GM23338 (cell line): ENCODE results near the gene TPCN2. TPM values are rescaled to one million over a fixed set of nuclear protein-coding genes. Genes with fewer than 3 reads are reported as not detected.

ENCODE experiments used
- ATAC-seq: fragments of 200-7000 bp; cut with Tn5 transposase; 3 replicates; pipeline ENCODE4 v1.9.1; 2020
- DNase-seq: peaks from one replicate; pipeline ENCODE4 v3.0.0-alpha.2; 2015; ENCODE audit warnings: low spot score
- H2AFZ ChIP-seq: fragments of 200-600 bp; sonication (generic); 2 replicates; pipeline ENCODE4 v1.8.0; 2016; ENCODE audit warnings: antibody characterized with exemption, mild to moderate bottlenecking, moderate library complexity
- H3F3A ChIP-seq: fragments of 200-600 bp; sonication (generic); replicated peaks from 2 replicates; pipeline ENCODE4 v1.8.0; 2017; ENCODE audit warnings: antibody characterized with exemption, mixed run types, low read depth
- H3K27ac ChIP-seq: fragments of 200-600 bp; sonication (generic); 2 replicates; pipeline ENCODE4 v1.6.1; 2016; ENCODE audit warnings: low read depth
- H3K27me3 ChIP-seq: fragments of 200-600 bp; sonication (generic); 2 replicates; pipeline ENCODE4 v1.8.0; 2016; ENCODE audit warnings: mild to moderate bottlenecking, mixed run types, moderate library complexity; ENCODE audit not compliant: insufficient read depth
- H3K36me3 ChIP-seq: fragments of 200-600 bp; sonication (generic); 2 replicates; pipeline ENCODE4 v1.8.0; 2016; ENCODE audit warnings: mild to moderate bottlenecking; ENCODE audit not compliant: insufficient read depth
- H3K4me1 ChIP-seq: fragments of 200-600 bp; sonication (generic); 2 replicates; pipeline ENCODE4 v1.8.0; 2016; ENCODE audit warnings: mild to moderate bottlenecking, moderate library complexity; ENCODE audit not compliant: insufficient read depth
- H3K4me2 ChIP-seq: fragments of 200-600 bp; sonication (generic); 2 replicates; pipeline ENCODE4 v1.7.1; 2017; ENCODE audit warnings: mixed run types
- H3K4me3 ChIP-seq: fragments of 200-600 bp; sonication (generic); 2 replicates; pipeline ENCODE4 v1.6.1; 2016; ENCODE audit warnings: mixed run types
- H3K79me2 ChIP-seq: fragments of 200-600 bp; sonication (generic); replicated peaks from 2 replicates; pipeline ENCODE4 v1.8.0; 2017; ENCODE audit warnings: mild to moderate bottlenecking; ENCODE audit not compliant: insufficient read depth
- H3K9me2 ChIP-seq: fragments of 200-600 bp; sonication (generic); 2 replicates; pipeline ENCODE4 v1.8.0; 2017; ENCODE audit not compliant: insufficient read depth
- H4K20me1 ChIP-seq: fragments of 200-600 bp; sonication (generic); replicated peaks from 2 replicates; pipeline ENCODE4 v1.8.0; 2017; ENCODE audit warnings: mild to moderate bottlenecking; ENCODE audit not compliant: insufficient read depth
- H3K27ac Mint-ChIP-seq: 2 replicates; pipeline ENCODE4 v1.8.0; 2020; ENCODE audit warnings: inconsistent platforms, mild to moderate bottlenecking, moderate library complexity, mixed read lengths
- H3K27me3 Mint-ChIP-seq: 3 replicates; pipeline ENCODE4 v1.8.0; 2022; ENCODE audit warnings: low read depth, mild to moderate bottlenecking, moderate library complexity, mixed read lengths, inconsistent platforms; ENCODE audit not compliant: insufficient read depth, poor library complexity
- H3K36me3 Mint-ChIP-seq: 3 replicates; pipeline ENCODE4 v1.8.0; 2021; ENCODE audit warnings: low read depth, mild to moderate bottlenecking, inconsistent platforms, moderate library complexity, mixed read lengths
- H3K4me1 Mint-ChIP-seq: 3 replicates; pipeline ENCODE4 v1.8.0; 2020; ENCODE audit warnings: mild to moderate bottlenecking, inconsistent platforms, mixed read lengths
- H3K4me3 Mint-ChIP-seq: 3 replicates; pipeline ENCODE4 v1.8.0; 2021; ENCODE audit warnings: moderate library complexity, mild to moderate bottlenecking, inconsistent platforms, mixed read lengths
- H3K9me3 Mint-ChIP-seq: 3 replicates; pipeline ENCODE4 v1.8.0; 2020; ENCODE audit warnings: moderate library complexity, mild to moderate bottlenecking, inconsistent platforms, mixed read lengths
- CREB1 ChIP-seq: fragments of 250-450 bp; sonication (Bioruptor Pico); IDR thresholded peaks from 2 replicates; pipeline ENCODE4 v1.5.0; 2020; ENCODE audit warnings: low read depth, mild to moderate bottlenecking, moderate library complexity
- ETS1 ChIP-seq: IDR thresholded peaks from 2 replicates; pipeline ENCODE4 v1.6.1; 2016; ENCODE audit warnings: antibody characterized with exemption
- EZH2 ChIP-seq: fragments of 200-600 bp; sonication (generic); IDR thresholded peaks from one replicate; pipeline ENCODE4 v1.8.0; 2017; ENCODE audit warnings: antibody characterized with exemption, mild to moderate bottlenecking, low read depth; ENCODE audit not compliant: unreplicated experiment
- EZH2phosphoT487 ChIP-seq: fragments of 200-600 bp; sonication (generic); IDR thresholded peaks from one replicate; pipeline ENCODE4 v1.8.1; 2018; ENCODE audit warnings: antibody characterized with exemption; ENCODE audit not compliant: unreplicated experiment
- JUNB ChIP-seq: IDR thresholded peaks from one replicate; pipeline ENCODE4 v1.6.1; 2016; ENCODE audit warnings: antibody characterized with exemption; ENCODE audit not compliant: unreplicated experiment
- NANOG ChIP-seq: IDR thresholded peaks from 2 replicates; pipeline ENCODE4 v1.6.1; 2016; ENCODE audit warnings: antibody characterized with exemption, borderline replicate concordance
- POLR2AphosphoS5 ChIP-seq: IDR thresholded peaks from 2 replicates; pipeline ENCODE4 v1.6.1; 2016; ENCODE audit warnings: antibody characterized with exemption, low read depth
- STAT1 ChIP-seq: IDR thresholded peaks from one replicate; pipeline ENCODE4 v1.6.1; 2016; ENCODE audit warnings: antibody characterized with exemption; ENCODE audit not compliant: unreplicated experiment
- ZNF114 ChIP-seq: fragments of 250-450 bp; sonication (Bioruptor Pico); IDR thresholded peaks from 2 replicates; pipeline ENCODE4 v1.5.0; 2020; ENCODE audit warnings: mild to moderate bottlenecking, moderate library complexity
- ZNF331 ChIP-seq: fragments of 250-450 bp; sonication (Bioruptor Pico); IDR thresholded peaks from 2 replicates; pipeline ENCODE4 v1.5.0; 2020; ENCODE audit warnings: low read depth, mild to moderate bottlenecking, moderate library complexity
- polyA plus RNA-seq: library from polyadenylated mRNA; unstranded; fragments of >200 nt; fragmentation: Nextera tagmentation; extraction: Ambion mirVana; gene quantifications from 2 replicates; pipeline ENCODE4 v1.2.1, GENCODE V29; 2016
- total RNA-seq: library from RNA; depleted of rRNA; stranded (reverse); fragments of >200 nt; shearing (Covaris generic); gene quantifications from 2 replicates; pipeline ENCODE4 v1.2.3, GENCODE V29; 2014
- TF ChIP-seq, protein P1 (sequence below): fragments of 250-450 bp; sonication (Bioruptor Pico); IDR thresholded peaks from 2 replicates; pipeline ENCODE4 v1.5.0; 2020; ENCODE audit warnings: mild to moderate bottlenecking, moderate library complexity
- TF ChIP-seq, protein P2 (sequence below), 2 experiments: fragments of 200-600 bp in 1 of 2; sonication (generic) in 1 of 2; conservative IDR thresholded peaks; 2 replicates each; pipeline versions ENCODE4 v1.5.1 to v1.6.1; 2016 to 2017; ENCODE audit warnings: antibody characterized with exemption in 2 of 2, low read depth in 2 of 2, mild to moderate bottlenecking in 2 of 2, moderate library complexity in 1 of 2
- TF ChIP-seq, protein P3 (sequence below): IDR thresholded peaks from one replicate; pipeline ENCODE4 v1.6.1; 2018; ENCODE audit warnings: antibody characterized with exemption; ENCODE audit not compliant: unreplicated experiment

The TPCN2 gene
- total and polyA plus RNA-seq, 2 experiments from 2014 or later, result 5.8 to 14.7 TPM

DNA sequence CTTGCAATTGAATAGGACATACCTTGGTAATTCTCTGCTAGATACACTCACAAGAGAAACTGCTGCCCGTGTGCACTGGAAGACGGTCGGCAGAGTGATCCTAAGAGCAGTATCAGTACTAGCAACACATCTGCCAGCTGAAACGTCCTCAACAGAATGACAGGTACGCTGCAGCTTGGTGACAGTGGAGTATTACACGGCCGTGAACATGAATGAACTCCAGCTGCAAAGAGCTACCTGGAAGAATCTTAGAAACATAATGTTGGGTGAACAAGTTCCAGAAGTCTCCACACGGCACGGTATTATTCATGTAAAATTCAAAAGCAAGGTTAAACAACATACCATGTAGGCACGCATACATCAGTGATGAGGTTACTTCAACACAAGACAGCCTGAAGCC lies 44.4 kb downstream of the TPCN2 start:
- H4K20me1 ChIP-seq, result no peaks in the 10 kb centered on the region
- Mint-ChIP-seq H3K9me3 (no peaks in the 10 kb centered on the region; the same call in 2 of the 3 replicates), H3K4me1 (peaks cover 10% of the 10 kb centered on the region), H3K4me3 (no peak overlapping the region), H3K27ac (no peak overlapping the region), H3K36me3 (peaks cover 40% of the 10 kb centered on the region), H3K27me3 (peaks cover 9% of the 10 kb centered on the region)
- H3K4me2 ChIP-seq, result no peak overlapping the region
- TF ChIP-seq NANOG (no peak), ZNF331 (no peak), POLR2AphosphoS5 (no peak), JUNB (no peak), EZH2 (no peak), STAT1 (no peak), CREB1 (no peak), EZH2phosphoT487 (no peak), ZNF114 (CRISPR knock-in tag) (no peak), ETS1 (no peak)
- TF ChIP-seq, protein P1, sequence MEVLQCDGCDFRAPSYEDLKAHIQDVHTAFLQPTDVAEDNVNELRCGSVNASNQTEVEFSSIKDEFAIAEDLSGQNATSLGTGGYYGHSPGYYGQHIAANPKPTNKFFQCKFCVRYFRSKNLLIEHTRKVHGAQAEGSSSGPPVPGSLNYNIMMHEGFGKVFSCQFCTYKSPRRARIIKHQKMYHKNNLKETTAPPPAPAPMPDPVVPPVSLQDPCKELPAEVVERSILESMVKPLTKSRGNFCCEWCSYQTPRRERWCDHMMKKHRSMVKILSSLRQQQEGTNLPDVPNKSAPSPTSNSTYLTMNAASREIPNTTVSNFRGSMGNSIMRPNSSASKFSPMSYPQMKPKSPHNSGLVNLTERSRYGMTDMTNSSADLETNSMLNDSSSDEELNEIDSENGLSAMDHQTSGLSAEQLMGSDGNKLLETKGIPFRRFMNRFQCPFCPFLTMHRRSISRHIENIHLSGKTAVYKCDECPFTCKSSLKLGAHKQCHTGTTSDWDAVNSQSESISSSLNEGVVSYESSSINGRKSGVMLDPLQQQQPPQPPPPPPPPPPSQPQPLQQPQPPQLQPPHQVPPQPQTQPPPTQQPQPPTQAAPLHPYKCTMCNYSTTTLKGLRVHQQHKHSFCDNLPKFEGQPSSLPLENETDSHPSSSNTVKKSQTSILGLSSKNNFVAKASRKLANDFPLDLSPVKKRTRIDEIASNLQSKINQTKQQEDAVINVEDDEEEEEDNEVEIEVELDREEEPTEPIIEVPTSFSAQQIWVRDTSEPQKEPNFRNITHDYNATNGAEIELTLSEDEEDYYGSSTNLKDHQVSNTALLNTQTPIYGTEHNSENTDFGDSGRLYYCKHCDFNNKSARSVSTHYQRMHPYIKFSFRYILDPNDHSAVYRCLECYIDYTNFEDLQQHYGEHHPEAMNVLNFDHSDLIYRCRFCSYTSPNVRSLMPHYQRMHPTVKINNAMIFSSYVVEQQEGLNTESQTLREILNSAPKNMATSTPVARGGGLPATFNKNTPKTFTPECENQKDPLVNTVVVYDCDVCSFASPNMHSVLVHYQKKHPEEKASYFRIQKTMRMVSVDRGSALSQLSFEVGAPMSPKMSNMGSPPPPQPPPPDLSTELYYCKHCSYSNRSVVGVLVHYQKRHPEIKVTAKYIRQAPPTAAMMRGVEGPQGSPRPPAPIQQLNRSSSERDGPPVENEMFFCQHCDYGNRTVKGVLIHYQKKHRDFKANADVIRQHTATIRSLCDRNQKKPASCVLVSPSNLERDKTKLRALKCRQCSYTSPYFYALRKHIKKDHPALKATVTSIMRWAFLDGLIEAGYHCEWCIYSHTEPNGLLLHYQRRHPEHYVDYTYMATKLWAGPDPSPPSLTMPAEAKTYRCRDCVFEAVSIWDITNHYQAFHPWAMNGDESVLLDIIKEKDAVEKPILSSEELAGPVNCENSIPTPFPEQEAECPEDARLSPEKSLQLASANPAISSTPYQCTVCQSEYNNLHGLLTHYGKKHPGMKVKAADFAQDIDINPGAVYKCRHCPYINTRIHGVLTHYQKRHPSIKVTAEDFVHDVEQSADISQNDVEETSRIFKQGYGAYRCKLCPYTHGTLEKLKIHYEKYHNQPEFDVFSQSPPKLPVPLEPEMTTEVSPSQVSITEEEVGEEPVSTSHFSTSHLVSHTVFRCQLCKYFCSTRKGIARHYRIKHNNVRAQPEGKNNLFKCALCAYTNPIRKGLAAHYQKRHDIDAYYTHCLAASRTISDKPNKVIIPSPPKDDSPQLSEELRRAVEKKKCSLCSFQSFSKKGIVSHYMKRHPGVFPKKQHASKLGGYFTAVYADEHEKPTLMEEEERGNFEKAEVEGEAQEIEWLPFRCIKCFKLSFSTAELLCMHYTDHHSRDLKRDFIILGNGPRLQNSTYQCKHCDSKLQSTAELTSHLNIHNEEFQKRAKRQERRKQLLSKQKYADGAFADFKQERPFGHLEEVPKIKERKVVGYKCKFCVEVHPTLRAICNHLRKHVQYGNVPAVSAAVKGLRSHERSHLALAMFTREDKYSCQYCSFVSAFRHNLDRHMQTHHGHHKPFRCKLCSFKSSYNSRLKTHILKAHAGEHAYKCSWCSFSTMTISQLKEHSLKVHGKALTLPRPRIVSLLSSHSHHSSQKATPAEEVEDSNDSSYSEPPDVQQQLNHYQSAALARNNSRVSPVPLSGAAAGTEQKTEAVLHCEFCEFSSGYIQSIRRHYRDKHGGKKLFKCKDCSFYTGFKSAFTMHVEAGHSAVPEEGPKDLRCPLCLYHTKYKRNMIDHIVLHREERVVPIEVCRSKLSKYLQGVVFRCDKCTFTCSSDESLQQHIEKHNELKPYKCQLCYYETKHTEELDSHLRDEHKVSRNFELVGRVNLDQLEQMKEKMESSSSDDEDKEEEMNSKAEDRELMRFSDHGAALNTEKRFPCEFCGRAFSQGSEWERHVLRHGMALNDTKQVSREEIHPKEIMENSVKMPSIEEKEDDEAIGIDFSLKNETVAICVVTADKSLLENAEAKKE (CRISPR knock-in tag), result no peak
- TF ChIP-seq, protein P2, sequence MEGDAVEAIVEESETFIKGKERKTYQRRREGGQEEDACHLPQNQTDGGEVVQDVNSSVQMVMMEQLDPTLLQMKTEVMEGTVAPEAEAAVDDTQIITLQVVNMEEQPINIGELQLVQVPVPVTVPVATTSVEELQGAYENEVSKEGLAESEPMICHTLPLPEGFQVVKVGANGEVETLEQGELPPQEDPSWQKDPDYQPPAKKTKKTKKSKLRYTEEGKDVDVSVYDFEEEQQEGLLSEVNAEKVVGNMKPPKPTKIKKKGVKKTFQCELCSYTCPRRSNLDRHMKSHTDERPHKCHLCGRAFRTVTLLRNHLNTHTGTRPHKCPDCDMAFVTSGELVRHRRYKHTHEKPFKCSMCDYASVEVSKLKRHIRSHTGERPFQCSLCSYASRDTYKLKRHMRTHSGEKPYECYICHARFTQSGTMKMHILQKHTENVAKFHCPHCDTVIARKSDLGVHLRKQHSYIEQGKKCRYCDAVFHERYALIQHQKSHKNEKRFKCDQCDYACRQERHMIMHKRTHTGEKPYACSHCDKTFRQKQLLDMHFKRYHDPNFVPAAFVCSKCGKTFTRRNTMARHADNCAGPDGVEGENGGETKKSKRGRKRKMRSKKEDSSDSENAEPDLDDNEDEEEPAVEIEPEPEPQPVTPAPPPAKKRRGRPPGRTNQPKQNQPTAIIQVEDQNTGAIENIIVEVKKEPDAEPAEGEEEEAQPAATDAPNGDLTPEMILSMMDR (conservative IDR thresholded peaks at IDR 0.05; ENCODE audit: low read depth in 2 of 2), result no peak
- TF ChIP-seq, protein P3, sequence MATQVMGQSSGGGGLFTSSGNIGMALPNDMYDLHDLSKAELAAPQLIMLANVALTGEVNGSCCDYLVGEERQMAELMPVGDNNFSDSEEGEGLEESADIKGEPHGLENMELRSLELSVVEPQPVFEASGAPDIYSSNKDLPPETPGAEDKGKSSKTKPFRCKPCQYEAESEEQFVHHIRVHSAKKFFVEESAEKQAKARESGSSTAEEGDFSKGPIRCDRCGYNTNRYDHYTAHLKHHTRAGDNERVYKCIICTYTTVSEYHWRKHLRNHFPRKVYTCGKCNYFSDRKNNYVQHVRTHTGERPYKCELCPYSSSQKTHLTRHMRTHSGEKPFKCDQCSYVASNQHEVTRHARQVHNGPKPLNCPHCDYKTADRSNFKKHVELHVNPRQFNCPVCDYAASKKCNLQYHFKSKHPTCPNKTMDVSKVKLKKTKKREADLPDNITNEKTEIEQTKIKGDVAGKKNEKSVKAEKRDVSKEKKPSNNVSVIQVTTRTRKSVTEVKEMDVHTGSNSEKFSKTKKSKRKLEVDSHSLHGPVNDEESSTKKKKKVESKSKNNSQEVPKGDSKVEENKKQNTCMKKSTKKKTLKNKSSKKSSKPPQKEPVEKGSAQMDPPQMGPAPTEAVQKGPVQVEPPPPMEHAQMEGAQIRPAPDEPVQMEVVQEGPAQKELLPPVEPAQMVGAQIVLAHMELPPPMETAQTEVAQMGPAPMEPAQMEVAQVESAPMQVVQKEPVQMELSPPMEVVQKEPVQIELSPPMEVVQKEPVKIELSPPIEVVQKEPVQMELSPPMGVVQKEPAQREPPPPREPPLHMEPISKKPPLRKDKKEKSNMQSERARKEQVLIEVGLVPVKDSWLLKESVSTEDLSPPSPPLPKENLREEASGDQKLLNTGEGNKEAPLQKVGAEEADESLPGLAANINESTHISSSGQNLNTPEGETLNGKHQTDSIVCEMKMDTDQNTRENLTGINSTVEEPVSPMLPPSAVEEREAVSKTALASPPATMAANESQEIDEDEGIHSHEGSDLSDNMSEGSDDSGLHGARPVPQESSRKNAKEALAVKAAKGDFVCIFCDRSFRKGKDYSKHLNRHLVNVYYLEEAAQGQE, result no peak
- DNase-seq (no peak), ATAC-seq (no peak)
- H3K27ac ChIP-seq, result no peak overlapping the region
- no peaks in the 10 kb centered on the region for H3F3A ChIP-seq
- no peak overlapping the region for H2AFZ ChIP-seq
- no peak overlapping the region for H3K4me3 ChIP-seq
- H3K27me3 ChIP-seq, result no peaks in the 10 kb centered on the region
- H3K36me3 ChIP-seq, result peaks cover 5% of the 10 kb centered on the region; the same call in 1 of the 2 replicates
- 0 out of 2 replicates have a peak, but pooled peaks cover 2% of the 10 kb centered on the region for H3K79me2 ChIP-seq
- no peaks in the 10 kb centered on the region for H3K9me2 ChIP-seq
- H3K4me1 ChIP-seq, result no peaks in the 10 kb centered on the region
